Measurements from ENCODE around the gene IGF2. TPM values are rescaled to one million over a fixed set of nuclear protein-coding genes. Genes with fewer than 3 reads are reported as not detected.

The IGF2 gene
- total and polyA plus RNA-seq, 5 donors from 2014 or later = 0.07 TPM; not detected in 4

DNA sequence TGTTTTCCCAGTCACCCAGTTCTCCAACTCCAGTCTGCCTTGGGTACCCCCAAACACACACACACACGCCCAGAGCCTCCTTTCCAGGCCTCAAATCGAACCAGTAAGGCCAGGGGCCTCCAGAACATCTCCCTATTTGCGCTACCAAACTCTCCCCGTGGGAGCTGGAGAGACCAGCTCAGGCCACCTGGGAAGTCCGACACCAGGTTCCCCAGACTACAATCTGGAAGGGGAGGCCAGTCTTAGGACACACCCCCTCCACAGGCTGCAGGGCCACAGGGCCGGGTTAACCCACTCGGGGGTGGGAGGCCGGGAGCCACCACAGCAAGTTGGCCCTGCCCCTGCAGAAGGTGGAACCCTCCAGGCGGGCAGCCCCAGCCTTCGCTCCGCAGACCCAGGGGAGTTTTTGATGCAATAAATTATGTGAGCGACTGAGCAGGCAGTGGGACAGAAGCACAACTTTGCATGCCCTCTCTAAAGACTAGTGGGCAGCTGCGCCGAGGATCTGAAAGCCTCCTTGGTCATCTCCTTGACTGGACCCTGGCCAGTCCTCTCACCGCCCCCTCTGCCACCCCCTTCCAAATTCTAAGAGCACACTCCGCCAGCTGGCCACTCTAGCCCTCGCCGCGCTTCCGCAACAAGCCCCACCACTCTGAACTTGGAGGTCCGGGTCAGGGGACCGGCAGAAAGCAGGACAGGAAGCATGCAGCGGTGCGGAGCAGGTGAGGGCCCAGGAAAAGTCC lies 2.8 kb downstream of the IGF2 start:
- H3K27me3 Mint-ChIP-seq = peaks cover 38% of the 10 kb centered on the region
- H3K27ac Mint-ChIP-seq = no peak overlapping the region
- H3K9me3 Mint-ChIP-seq = peaks cover 0 to 3% (median 0%) of the 10 kb centered on the region in 7 donors

DNA sequence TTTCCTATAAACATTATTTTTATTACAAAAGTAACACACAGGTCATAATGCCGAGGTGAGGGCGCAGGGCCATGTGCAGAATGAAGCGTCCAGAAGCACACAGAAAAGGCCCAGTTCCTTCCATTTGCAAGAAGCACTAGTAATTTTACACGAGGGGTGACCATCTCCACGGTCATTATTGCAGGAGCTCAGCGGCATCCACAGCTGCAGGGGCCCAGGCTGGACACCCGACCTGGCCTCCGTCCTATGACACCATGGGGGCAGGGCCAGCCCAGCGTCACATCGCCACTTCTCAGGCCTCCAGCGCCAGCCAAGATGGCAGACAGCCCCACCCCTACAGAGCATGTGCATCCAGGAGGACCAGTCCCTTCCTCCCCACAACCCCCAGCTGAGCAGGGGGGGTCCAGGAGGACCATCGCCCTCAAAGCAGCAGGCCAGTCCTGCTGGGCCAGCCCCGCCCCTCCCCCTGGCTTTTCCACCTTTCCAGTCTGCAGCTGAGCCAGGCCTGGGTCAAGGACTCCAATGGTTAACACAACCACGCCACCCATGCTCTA lies 3.5 kb downstream of the IGF2 start:
- H3K27ac Mint-ChIP-seq = no peak overlapping the region
- no peaks in the 10 kb centered on the region for H3K27me3 ChIP-seq (ENCODE audit: control insufficient read depth, insufficient read depth, low read length)
- peaks cover 0 to 8% (median 0%) of the 10 kb centered on the region in 4 donors for H3K4me1 Mint-ChIP-seq
- peaks cover 0 to 4% (median 0%) of the 10 kb centered on the region in 7 donors for H3K9me3 Mint-ChIP-seq
- H3K27me3 Mint-ChIP-seq = peaks cover 32% of the 10 kb centered on the region
- no peak overlapping the region for H3K4me3 ChIP-seq (ENCODE audit: low read depth, low read length)
- no peaks in the 10 kb centered on the region for H3K36me3 Mint-ChIP-seq
- peaks cover 15% of the 10 kb centered on the region for H3K4me1 ChIP-seq (ENCODE audit: control insufficient read depth, insufficient read depth, low read length, poor library complexity, severe bottlenecking)
- no peaks in the 10 kb centered on the region for H3K36me3 ChIP-seq (ENCODE audit: control insufficient read depth, insufficient read depth, low read length)
- ATAC-seq (ENCODE audit: low read depth in 2 of 2) (no peak), DNase-seq (no peak)
- H3K27ac ChIP-seq (ENCODE audit: insufficient read depth, low read length, poor library complexity, severe bottlenecking) = no peak overlapping the region
- no peaks in the 10 kb centered on the region for H3K9me3 ChIP-seq (ENCODE audit: control insufficient read depth in 2 of 2, low read length in 2 of 2)
- H3K4me3 Mint-ChIP-seq = no peak overlapping the region

More for the DNA sequence above, 2.8 kb downstream of the IGF2 start:
- H3K4me1 Mint-ChIP-seq = peaks cover 0 to 8% (median 0%) of the 10 kb centered on the region in 4 donors
- Histone ChIP-seq H3K27me3 (ENCODE audit: control insufficient read depth, insufficient read depth, low read length) (peaks cover under 1% of the 10 kb centered on the region), H3K4me3 (ENCODE audit: low read depth, low read length) (no peak overlapping the region), H3K9me3 (ENCODE audit: control insufficient read depth in 2 of 2, low read length in 2 of 2) (no peaks in the 10 kb centered on the region), H3K27ac (ENCODE audit: insufficient read depth, low read length, poor library complexity, severe bottlenecking) (no peak overlapping the region), H3K36me3 (ENCODE audit: control insufficient read depth, insufficient read depth, low read length) (no peaks in the 10 kb centered on the region), H3K4me1 (ENCODE audit: control insufficient read depth, insufficient read depth, low read length, poor library complexity, severe bottlenecking) (peaks cover 15% of the 10 kb centered on the region)
- DNase-seq (no peak), ATAC-seq (ENCODE audit: low read depth in 2 of 2) (no peak)
- H3K4me3 Mint-ChIP-seq = no peak overlapping the region
- no peaks in the 10 kb centered on the region for H3K36me3 Mint-ChIP-seq

DNA sequence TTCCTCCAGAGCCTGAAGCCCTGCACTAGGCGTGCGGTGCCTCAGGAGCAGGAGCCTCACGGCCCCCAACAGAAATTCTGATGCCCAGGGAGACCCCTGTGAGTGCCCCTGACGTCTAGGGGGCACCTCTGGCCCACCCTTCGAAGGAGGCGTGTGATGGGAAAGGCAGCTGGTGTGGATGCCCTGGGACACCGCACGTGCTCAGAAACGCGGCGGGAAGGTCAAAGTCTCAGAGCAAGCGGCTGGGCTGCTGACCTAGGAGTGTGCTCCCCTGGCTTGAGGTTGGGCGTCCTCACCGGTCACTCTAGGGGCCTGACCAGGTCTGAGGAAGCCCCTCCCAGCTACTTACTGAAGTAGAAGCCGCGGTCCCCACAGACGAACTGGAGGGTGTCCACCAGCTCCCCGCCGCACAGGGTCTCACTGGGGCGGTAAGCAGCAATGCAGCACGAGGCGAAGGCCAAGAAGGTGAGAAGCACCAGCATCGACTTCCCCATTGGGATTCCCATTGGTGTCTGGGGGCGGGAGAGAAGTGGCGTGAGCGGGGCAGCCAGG lies 4.1 kb downstream of the IGF2 start:
- Histone ChIP-seq H3K4me1 (ENCODE audit: control insufficient read depth, insufficient read depth, low read length, poor library complexity, severe bottlenecking) (peaks cover 15% of the 10 kb centered on the region), H3K4me3 (ENCODE audit: low read depth, low read length) (no peak overlapping the region), H3K36me3 (ENCODE audit: control insufficient read depth, insufficient read depth, low read length) (no peaks in the 10 kb centered on the region), H3K27me3 (ENCODE audit: control insufficient read depth, insufficient read depth, low read length) (no peaks in the 10 kb centered on the region), H3K9me3 (ENCODE audit: control insufficient read depth in 2 of 2, low read length in 2 of 2) (no peaks in the 10 kb centered on the region), H3K27ac (ENCODE audit: insufficient read depth, low read length, poor library complexity, severe bottlenecking) (no peak overlapping the region)
- Mint-ChIP-seq H3K9me3 (peaks cover 0 to 4% (median 0%) of the 10 kb centered on the region in 7 donors), H3K36me3 (no peaks in the 10 kb centered on the region), H3K4me1 (peaks cover 0 to 8% (median 0%) of the 10 kb centered on the region in 4 donors), H3K27ac (no peak overlapping the region), H3K4me3 (peak overlapping the region in 1 of 4 donors; percentile 38), H3K27me3 (peaks cover 32% of the 10 kb centered on the region)
- no peak for ATAC-seq (ENCODE audit: low read depth in 2 of 2)
- DNase-seq = no peak

DNA sequence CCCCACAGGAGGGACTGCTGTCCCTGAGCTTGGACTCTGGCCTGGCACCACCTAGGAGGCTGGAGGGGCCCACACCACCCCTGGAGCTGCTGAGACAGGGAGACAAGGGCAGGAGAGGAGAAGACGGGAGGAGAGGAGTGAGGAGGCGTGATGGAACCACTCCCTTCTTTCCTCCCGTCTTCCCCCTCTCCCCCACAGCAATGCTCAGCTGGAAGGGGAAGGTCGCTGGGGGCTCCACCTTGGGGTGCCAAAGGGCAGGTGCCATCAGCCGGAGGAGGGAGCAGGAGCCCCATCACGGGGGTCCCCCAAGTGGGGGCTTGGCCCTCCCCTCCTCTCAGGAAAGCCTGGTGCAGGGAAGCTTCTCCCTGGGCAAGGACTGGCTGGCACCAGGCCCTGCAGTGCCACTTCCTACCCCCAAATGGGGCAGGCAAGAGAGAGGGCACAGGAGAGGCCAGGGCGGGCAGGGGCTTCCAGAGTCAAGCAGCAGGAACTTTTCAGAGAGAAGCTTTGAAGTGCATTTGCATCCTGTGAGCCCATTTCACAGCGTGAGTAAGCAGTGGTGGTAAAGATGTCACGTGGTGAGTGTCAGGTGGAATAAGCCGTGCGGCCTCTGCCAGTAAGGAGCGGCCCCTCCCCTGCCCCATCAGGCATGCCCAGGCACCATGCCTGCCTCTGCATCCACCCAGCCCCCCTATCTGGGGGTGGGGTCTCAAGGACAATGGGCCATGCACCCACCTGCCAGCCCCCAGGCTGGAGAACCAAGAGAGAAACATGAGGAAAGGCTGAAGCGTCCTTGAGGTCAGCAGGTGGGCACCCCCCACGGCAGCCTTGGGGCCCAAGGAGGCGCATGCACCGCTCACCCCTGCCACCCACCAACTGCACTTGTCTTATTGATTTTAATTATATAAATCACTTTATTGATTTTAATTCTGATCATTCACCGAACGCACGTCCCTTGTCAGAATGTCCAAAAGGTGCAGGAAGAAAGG lies 4.9 kb downstream of the IGF2 start:
- ATAC-seq (ENCODE audit: low read depth in 2 of 2) (no peak), DNase-seq (no peak)
- H3K27ac Mint-ChIP-seq = no peak overlapping the region
- H3K27me3 ChIP-seq (ENCODE audit: control insufficient read depth, insufficient read depth, low read length) = no peaks in the 10 kb centered on the region
- H3K27me3 Mint-ChIP-seq = peaks cover 32% of the 10 kb centered on the region
- peaks cover 0 to 4% (median 0%) of the 10 kb centered on the region in 7 donors for H3K9me3 Mint-ChIP-seq
- H3K36me3 Mint-ChIP-seq = no peaks in the 10 kb centered on the region
- H3K4me3 ChIP-seq (ENCODE audit: low read depth, low read length) = no peak overlapping the region
- no peak overlapping the region for H3K4me3 Mint-ChIP-seq
- H3K27ac ChIP-seq (ENCODE audit: insufficient read depth, low read length, poor library complexity, severe bottlenecking) = no peak overlapping the region
- H3K4me1 Mint-ChIP-seq = peaks cover 0 to 6% (median 0%) of the 10 kb centered on the region in 4 donors
- no peaks in the 10 kb centered on the region for H3K36me3 ChIP-seq (ENCODE audit: control insufficient read depth, insufficient read depth, low read length)
- no peaks in the 10 kb centered on the region for H3K9me3 ChIP-seq (ENCODE audit: control insufficient read depth in 2 of 2, low read length in 2 of 2)
- H3K4me1 ChIP-seq (ENCODE audit: control insufficient read depth, insufficient read depth, low read length, poor library complexity, severe bottlenecking) = peaks cover 15% of the 10 kb centered on the region

DNA sequence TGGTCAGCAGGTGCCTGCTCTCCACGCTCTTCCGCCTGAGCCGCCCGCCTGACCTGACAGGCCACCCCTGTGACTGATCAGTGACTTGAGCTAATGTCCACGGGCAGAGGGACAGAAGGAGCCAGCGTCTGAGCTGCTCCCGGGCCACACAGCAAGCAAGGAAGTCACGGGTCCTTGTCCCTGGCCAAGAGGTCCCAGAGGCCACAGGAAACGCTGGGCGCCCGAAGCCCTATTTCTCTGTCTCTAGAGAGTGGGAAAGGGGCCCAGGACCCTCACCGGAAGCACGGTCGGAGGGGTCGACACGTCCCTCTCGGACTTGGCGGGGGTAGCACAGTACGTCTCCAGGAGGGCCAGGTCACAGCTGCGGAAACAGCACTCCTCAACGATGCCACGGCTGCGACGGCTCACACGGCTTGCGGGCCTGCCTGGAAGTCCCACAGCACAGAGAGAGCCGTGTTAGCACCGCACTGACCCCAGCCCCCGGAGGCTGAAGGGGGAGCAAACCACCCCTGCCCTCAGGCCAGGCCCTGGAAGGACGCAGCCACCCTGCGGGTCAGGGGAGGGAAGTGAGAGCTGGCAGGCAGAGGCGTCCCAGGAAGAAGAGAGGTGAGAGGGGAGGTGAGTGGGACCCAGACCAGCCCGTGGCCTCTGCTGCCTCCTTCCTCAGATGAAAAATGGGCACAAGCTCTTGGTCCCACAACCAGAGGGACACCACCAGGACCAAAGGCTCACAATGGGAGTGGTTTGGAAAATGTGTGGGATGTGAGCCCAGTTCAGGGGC lies 5.8 kb downstream of the IGF2 start:
- H3K9me3 ChIP-seq (ENCODE audit: control insufficient read depth in 2 of 2, low read length in 2 of 2) = no peaks in the 10 kb centered on the region
- H3K27ac Mint-ChIP-seq = no peak overlapping the region
- ATAC-seq (ENCODE audit: low read depth in 2 of 2) (no peak), DNase-seq (no peak)
- H3K4me1 Mint-ChIP-seq = peaks cover 0 to 6% (median 0%) of the 10 kb centered on the region in 4 donors
- H3K27me3 Mint-ChIP-seq = peaks cover 32% of the 10 kb centered on the region
- H3K27ac ChIP-seq (ENCODE audit: insufficient read depth, low read length, poor library complexity, severe bottlenecking) = no peak overlapping the region
- H3K4me1 ChIP-seq (ENCODE audit: control insufficient read depth, insufficient read depth, low read length, poor library complexity, severe bottlenecking) = peaks cover 9% of the 10 kb centered on the region
- peaks cover 0 to 4% (median 0%) of the 10 kb centered on the region in 7 donors for H3K9me3 Mint-ChIP-seq
- no peaks in the 10 kb centered on the region for H3K36me3 Mint-ChIP-seq
- no peak overlapping the region for H3K4me3 Mint-ChIP-seq
- no peaks in the 10 kb centered on the region for H3K27me3 ChIP-seq (ENCODE audit: control insufficient read depth, insufficient read depth, low read length)
- no peaks in the 10 kb centered on the region for H3K36me3 ChIP-seq (ENCODE audit: control insufficient read depth, insufficient read depth, low read length)
- H3K4me3 ChIP-seq (ENCODE audit: low read depth, low read length) = no peak overlapping the region

DNA sequence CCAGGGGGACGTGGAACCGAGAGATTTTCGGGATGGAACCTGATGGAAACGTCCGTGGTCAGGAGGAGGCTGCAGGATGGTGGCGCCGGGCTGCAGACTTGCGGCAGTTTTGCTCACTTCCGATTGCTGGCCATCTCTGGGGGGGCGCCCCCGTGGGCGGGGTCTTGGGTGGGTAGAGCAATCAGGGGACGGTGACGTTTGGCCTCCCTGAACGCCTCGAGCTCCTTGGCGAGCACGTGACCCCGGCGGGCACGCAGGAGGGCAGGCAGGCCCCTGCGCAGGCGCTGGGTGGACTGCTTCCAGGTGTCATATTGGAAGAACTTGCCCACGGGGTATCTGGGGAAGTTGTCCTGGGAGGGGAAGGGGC lies 6.3 kb downstream of the IGF2 start:
- H3K27me3 ChIP-seq (ENCODE audit: control insufficient read depth, insufficient read depth, low read length) = no peaks in the 10 kb centered on the region
- H3K36me3 ChIP-seq (ENCODE audit: control insufficient read depth, insufficient read depth, low read length) = no peaks in the 10 kb centered on the region
- Mint-ChIP-seq H3K36me3 (no peaks in the 10 kb centered on the region), H3K27ac (no peak overlapping the region), H3K27me3 (peaks cover 32% of the 10 kb centered on the region), H3K9me3 (peaks cover 0 to 2% (median 0%) of the 10 kb centered on the region in 7 donors), H3K4me1 (peaks cover 0 to 4% (median 0%) of the 10 kb centered on the region in 4 donors), H3K4me3 (no peak overlapping the region)
- no peak overlapping the region for H3K27ac ChIP-seq (ENCODE audit: insufficient read depth, low read length, poor library complexity, severe bottlenecking)
- peaks cover 5% of the 10 kb centered on the region for H3K4me1 ChIP-seq (ENCODE audit: control insufficient read depth, insufficient read depth, low read length, poor library complexity, severe bottlenecking)
- ATAC-seq (ENCODE audit: low read depth in 2 of 2) (no peak), DNase-seq (no peak)
- H3K4me3 ChIP-seq (ENCODE audit: low read depth, low read length) = no peak overlapping the region
- no peaks in the 10 kb centered on the region for H3K9me3 ChIP-seq (ENCODE audit: control insufficient read depth in 2 of 2, low read length in 2 of 2)

DNA sequence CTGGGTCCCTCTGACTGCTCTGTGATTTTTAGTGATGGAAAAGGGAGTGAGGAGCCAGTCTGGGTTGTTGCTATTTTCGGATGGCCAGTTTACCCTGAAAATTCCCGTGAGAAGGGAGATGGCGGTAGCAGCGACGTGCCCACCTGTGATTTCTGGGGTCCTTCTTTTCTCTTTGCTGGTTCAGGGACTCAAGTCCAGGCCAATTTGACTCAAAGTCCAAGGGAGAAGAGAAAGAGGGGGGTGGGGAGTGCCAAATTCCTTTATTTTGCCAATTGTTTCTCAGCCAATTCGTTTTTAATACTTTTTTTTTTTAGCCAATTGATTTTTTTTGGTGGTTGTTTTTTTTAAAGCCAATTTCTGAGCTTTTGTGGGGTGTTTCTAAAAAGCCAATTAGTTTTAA lies 6.9 kb downstream of the IGF2 start:
- Histone ChIP-seq H3K27ac (ENCODE audit: insufficient read depth, low read length, poor library complexity, severe bottlenecking) (no peak overlapping the region), H3K4me1 (ENCODE audit: control insufficient read depth, insufficient read depth, low read length, poor library complexity, severe bottlenecking) (peaks cover 2% of the 10 kb centered on the region), H3K27me3 (ENCODE audit: control insufficient read depth, insufficient read depth, low read length) (no peaks in the 10 kb centered on the region), H3K36me3 (ENCODE audit: control insufficient read depth, insufficient read depth, low read length) (no peaks in the 10 kb centered on the region), H3K9me3 (ENCODE audit: control insufficient read depth in 2 of 2, low read length in 2 of 2) (no peaks in the 10 kb centered on the region), H3K4me3 (ENCODE audit: low read depth, low read length) (no peak overlapping the region)
- Mint-ChIP-seq H3K9me3 (peaks cover 0 to 4% (median 0%) of the 10 kb centered on the region in 7 donors), H3K4me3 (no peak overlapping the region), H3K27me3 (peaks cover 30% of the 10 kb centered on the region), H3K36me3 (no peaks in the 10 kb centered on the region), H3K4me1 (no peaks in the 10 kb centered on the region), H3K27ac (no peak overlapping the region)
- no peak for DNase-seq
- no peak for ATAC-seq (ENCODE audit: low read depth in 2 of 2)
